Stimulated activated CD4-positive, alpha-beta T cell treated with anti-CD3 and anti-CD28 coated beads, Interleukin-15, amount 100 ng/mL, for 1 hour (primary cell): ENCODE measurements around the gene METTL21C.

ENCODE experiments used
- DNase-seq, 2 donors: peaks; one replicate each; pipeline ENCODE4 v3.0.0-alpha.2; 2020; ENCODE audit warnings: low read depth in 1 of 2, low spot score in 1 of 2

METTL21C gene

DNA sequence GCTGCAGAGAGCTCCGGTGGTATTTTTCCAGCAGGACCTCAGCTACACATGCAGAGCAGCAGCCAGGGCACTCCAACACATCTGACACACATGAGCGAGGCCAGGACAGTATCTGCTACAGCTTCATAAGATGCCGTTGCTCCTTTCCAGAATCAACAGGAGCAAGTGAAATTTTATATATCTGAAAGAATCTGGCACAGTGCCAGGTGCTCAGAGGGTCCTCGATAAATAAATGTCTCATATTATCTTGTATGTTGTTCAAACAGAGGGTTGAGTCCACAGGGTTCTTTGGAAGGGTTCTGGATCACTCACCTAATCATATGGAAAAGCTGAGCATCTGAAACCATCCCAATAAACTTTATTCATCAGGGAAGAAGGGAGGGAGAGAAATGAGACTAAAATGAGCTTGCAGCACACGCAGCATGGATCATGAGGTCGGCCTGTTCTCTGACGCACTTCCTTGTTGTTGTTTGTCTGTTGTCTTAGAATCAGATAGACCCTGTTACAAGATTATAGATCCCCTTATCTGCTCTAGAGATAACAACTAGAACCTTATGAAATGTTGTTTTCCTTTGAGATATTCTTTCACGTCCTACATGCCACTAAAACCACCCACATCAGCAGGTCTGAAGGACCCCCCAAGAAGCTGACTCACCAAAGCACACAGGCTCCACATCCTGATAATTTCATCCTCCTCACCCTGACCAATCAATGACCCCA, 3.2 kb upstream of the METTL21C start:
- no peak for DNase-seq

DNA sequence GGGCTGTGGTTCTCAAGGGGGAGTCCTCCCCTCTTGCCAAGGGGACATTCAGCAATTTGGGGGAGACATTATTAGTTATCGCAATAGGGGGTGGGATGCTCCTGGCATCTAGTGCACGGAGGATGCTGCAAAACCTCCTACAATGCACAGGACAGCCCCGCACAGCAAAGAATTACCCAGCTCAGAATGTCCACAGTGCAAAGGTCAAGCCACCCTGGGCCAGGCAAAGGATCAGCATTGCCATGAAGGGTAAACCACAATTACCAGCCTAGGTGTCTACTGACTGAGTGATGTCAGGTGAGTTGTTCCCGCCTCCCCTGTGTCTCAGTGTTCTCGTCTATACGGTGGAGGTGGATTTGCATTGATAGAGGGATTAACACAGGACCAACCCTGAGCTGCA, 2.4 kb upstream of the METTL21C start:
- no peak for DNase-seq

GRCh38 chr13:102696465-102696864, 1.6 kb upstream of the METTL21C start:
- no peak for DNase-seq

DNA sequence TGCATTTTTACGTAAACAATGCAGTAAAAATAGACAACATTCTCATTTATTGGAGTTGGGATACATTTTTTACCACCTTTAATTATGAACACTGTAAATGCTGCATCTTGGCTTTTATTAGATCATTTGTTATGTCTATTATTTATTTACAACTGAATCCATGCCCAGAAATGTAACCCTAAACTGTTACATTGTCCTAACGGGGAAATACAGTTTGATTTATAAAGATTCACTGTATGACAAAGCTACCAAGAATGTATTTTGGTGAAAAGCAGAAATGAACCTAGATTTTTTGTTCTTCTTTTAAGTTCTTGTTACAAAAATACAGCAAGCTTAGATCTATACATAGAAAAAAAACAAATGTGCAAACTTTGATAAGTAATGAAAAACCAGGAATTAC, 1.1 kb downstream of the METTL21C start:
- DNase-seq = no peak

DNA sequence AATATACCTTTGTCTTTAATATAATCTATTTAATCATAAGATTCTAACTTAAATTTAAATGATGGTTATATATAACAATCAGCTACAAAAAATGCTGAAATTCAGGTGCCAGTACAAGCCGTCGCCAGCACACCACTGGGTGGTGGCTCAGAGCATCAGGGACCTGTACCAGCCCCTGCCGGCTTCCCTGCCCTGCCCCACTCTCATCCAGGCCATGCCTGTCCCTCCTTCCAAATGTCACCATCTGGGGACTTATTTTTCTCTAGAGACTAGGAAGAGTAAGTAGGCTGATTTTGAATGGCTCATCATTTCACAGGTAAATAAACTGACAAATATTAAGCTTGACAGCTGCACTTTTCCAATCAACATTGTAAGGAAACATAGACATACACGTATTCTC, 1.6 kb downstream of the METTL21C start:
- DNase-seq = no peak

- no peak for DNase-seq
These were observed 2.4 kb downstream of the METTL21C start for GRCh38 chr13:102692491-102692826.

- DNase-seq = no peak
These were observed 4.0 kb downstream of the METTL21C start for GRCh38 chr13:102690883-102691282.

DNA sequence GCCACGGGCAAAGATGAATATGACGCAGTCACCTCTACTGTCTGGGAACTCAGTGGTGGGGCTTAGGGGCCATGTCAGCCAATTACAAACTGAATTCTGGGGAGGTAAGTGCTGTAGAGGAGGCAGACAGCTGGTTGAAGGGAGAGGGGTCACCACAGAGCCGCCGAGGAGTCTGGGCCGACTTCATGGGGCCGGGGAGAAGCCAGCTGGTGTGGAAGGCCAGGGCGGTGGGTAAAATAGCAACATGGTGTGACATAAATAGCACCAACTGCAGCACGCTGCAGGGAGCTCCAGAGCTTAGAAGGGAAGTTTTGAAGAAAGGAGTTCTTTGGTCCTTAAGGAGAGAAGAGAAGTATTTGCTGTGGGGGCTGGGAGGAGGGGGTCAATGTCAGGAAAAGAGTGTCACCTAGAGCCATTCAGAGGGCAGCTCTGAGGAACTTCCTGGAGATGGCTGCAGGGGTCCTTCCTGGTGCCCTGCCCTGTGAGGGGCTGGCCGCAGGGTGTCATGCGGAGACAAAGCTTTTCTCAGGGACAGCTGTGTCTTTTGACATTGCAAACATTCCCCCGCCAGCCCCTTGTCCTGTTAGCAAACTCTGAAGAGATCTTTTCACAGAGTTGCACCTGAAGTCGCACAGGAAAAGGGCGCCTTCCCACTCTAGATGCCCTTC, 6.4 kb downstream of the METTL21C start:
- no peak for DNase-seq

DNA sequence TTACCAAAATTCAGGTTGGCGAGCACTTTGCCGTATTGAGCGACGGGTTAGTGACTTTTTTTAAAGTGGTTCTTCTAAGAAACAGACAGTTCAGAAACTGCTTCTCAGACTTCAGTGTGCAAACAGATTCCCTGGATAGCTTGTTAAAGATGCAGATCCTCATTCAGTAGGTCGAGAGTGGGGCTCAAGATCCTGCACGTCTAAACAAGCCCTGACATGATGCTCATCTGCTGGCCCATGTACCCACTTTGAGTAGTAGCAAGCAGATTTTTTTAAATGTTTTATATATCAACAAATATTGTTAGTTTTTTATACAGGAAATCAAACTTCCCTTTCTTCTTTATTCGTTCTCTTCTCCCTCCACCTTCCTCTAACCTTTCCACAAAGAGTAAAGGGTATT, 7.3 kb downstream of the METTL21C start:
- no peak for DNase-seq

DNA sequence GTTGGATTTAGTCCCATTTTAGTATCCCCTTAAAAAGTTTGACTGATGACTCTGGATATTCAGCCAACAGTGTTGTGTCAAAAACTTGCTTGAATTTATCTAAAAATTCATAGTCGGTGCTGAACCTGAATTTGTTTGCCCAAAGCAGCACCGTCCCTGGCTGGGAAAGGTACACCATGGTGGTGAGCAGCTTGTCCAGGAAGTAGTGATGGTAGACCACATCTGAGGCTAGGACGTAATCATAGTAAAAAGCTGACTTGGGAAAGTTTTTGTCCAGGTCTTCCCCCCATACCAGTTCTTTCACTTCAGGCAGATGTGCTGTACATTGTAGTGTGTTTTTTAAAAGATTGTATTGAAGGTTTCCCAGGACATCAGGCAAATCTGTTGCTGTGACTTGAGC, 8.8 kb downstream of the METTL21C start:
- no peak for DNase-seq

DNA sequence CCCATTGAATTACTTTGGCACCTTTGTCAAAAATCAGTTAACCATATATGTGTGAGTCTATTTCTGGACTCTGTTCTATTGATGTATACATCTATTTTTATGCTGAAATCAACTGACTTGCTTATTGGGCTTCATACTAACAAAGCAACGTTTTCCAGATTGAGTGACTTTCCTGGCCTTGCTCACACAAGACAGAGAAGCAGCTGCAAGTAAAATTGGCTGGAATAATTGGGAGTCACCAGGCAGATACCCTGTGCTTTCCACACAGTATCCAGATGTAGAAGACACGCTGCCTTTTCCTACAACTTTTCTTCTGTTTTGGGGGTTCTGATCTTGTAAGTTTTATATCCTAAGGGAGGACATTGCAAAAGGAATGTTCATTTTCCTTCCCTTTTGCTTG, 11.2 kb downstream of the METTL21C start:
- no peak for DNase-seq

GRCh38 chr13:102682727-102683126, 12.1 kb downstream of the METTL21C start:
- no peak for DNase-seq

DNA sequence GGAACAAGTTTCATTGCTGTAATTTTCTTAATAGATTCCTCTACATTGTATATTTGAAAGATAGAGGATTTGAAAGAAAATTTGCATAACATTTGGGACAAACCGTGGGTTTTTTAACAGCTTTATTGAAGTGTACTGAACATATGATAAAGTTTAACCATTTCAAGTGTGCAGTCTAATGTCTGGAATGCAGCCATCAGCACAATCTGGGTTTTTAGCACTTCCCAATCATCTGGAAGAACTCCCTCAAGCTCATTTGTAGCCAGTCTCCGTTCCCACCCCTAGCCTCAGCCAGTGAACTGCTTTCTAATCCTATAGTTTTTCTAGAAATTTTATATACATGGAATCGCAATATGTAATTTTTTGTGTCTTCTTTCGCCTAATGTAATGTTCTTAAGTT, 12.6 kb downstream of the METTL21C start:
- no peak for DNase-seq

- no peak for DNase-seq
These were observed 13.8 kb downstream of the METTL21C start for GRCh38 chr13:102680842-102681740.

- no peak for DNase-seq
These were observed 14.6 kb downstream of the METTL21C start for GRCh38 chr13:102680133-102680717.

DNA sequence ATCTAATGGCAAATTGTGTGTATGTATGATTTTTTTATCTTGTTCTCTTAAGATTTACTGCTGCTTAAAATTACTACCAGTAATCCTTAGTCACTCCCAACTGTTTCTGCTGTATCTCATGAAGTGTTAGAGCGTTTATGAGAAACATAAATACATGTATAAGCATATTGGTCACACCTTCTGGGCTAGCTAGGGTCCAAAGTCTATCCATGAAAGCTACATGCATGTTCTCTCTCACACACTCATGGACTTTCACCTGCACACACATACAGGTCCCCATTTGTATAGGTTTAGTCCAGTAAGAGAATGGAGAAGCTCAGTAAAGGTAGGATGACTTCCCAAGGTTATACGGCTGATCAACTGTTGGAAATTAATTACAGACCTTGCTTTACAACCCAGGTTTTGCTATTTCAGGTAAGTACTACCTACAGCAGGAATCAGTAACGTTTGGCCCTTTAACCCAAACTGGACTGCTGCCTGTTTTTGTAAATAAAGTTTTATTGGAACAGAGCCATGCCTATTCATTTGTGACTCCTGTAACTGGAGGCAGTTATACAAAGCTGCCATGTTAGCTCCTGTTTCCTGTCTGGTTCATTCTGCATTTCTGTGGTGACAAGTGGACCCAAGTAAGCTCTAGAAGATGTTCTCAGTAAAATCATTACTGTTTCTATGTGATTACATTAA, 15.3 kb downstream of the METTL21C start:
- DNase-seq = no peak

DNA sequence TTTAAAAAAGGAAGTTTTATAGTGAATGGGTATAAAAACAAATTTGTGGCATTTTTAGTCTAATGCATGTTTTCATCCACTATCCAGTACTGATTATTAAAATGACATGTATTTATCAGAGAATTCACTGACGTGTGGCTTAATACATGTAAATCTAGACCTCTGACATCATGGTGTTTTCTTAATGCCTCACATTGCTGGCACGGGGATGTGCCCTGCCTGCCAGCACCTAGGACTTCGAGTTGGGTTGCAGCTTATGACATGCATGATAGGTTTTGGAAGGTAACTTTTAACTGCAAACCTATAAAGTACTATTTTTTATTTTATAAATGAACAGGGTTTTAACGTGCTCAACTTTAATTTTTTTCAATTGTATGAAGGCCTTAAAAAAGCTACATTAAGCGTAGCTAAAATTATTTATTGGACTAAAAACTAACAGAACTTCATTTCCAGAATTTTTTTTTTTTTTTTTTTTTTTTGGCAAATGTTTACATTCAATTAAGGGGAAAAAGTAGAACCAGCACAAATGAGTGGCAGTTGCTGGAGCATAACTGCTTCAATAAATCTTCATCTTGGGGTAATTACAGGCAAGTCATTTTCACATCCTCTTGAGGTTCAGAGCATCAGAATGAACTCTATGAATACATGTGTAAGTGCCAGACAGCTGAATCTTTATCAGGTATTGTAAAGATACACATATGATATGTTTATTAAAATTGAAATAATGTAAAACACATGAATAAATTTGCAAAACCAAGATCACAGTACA, 16.3 kb downstream of the METTL21C start:
- DNase-seq = no peak

GRCh38 chr13:102677122-102677521, 17.7 kb downstream of the METTL21C start:
- DNase-seq = no peak

GRCh38 chr13:102675115-102675514, 19.7 kb downstream of the METTL21C start:
- DNase-seq = no peak

DNA sequence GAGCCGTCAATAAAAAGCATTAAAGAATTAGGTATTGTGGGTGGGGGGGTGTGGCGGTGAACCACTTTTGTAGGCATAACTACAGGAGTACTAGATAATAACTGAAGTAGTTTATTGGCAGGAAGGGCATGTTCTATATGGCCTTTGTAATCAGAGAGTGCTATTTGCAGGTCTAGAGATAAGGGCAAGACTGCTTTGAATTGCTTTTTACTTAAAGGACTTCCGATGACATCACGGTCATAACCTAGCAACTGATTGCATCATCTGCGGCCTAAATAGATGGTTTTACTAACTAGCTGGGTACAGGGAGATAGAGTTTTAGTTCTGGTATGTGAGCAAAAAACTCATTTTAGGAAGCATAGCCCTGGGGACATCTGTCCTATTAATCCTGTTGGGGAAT, 24.7 kb downstream of the METTL21C start:
- no peak for DNase-seq
